ENCODE measurements around the gene CCDC6. TPM values are rescaled to one million over a fixed set of nuclear protein-coding genes. Genes with fewer than 3 reads are reported as not detected.
A peak's percentile ranks its signal among the peaks of the same experiment; 100 is the strongest.

CCDC6 gene
- total RNA-seq, 4 donors from 2014 or later, result 78.5 to 101 (median 92.1) TPM

DNA sequence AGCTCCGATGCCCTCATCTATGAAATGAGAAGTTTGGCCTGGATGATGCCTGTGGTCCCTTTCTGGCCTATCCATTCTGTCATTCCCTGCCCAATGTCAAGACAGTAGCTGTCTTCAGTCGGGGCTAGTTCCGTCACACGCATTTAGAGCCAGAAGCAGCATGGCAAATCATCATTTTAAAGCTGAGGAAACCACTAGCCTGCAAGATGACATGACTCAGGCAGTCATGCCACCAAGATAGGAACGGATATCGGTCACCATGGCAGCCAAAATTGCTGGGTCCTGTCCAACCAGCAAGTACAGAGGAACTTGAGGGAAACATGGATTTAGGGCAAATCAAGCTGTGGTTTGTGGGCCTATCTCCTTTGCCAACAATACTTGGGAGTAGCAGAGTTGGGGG is 88.6 kb downstream of the CCDC6 start:
- Histone ChIP-seq H3K4me3 (no peak overlapping the region), H3K27me3 (no peaks in the 10 kb centered on the region), H3K27ac (no peak overlapping the region), H3K9me3 (no peaks in the 10 kb centered on the region), H3K4me1 (no peaks in the 10 kb centered on the region), H3K36me3 (peaks cover 5% of the 10 kb centered on the region)
- DNase-seq (ENCODE audit: low spot score in 2 of 2), result no peak
- TF ChIP-seq EP300 (IDR thresholded peaks at IDR 0.05) (no peak), POLR2AphosphoS5 (IDR thresholded peaks at IDR 0.05) (no peak), POLR2A (IDR thresholded peaks at IDR 0.05) (no peak)
- TF ChIP-seq, protein P1, sequence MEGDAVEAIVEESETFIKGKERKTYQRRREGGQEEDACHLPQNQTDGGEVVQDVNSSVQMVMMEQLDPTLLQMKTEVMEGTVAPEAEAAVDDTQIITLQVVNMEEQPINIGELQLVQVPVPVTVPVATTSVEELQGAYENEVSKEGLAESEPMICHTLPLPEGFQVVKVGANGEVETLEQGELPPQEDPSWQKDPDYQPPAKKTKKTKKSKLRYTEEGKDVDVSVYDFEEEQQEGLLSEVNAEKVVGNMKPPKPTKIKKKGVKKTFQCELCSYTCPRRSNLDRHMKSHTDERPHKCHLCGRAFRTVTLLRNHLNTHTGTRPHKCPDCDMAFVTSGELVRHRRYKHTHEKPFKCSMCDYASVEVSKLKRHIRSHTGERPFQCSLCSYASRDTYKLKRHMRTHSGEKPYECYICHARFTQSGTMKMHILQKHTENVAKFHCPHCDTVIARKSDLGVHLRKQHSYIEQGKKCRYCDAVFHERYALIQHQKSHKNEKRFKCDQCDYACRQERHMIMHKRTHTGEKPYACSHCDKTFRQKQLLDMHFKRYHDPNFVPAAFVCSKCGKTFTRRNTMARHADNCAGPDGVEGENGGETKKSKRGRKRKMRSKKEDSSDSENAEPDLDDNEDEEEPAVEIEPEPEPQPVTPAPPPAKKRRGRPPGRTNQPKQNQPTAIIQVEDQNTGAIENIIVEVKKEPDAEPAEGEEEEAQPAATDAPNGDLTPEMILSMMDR (IDR thresholded peaks at IDR 0.05), result no peak
- WGBS, result 78% methylated on average over 6 of the region's 6 CpGs

DNA sequence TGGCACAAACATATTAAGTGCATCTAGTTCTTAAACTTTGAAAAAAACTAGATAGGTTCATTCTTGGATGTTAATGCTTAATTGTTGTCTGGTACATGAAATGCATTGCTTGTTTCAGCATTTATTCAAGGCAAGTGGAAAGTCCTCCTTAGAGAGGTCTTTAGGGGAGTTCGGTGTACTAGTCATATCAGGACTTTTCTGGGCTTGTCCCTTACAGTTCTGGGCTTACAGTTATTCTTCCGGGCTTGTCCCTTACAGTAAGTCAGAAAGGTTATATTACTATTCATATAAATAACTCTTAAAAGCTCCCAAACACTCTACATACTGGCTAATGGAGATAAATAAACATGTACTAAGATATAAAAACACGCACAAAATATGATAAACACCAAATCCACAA is 91.5 kb downstream of the CCDC6 start:
- 95% methylated on average over 3 of the region's 3 CpGs for WGBS
- no peak for DNase-seq (ENCODE audit: low spot score in 2 of 2)
- H3K27me3 ChIP-seq, result no peaks in the 10 kb centered on the region
- H3K36me3 ChIP-seq, result peaks cover 32% of the 10 kb centered on the region
- H3K9me3 ChIP-seq, result no peaks in the 10 kb centered on the region
- H3K4me1 ChIP-seq, result no peaks in the 10 kb centered on the region
- no peak overlapping the region for H3K4me3 ChIP-seq
- TF ChIP-seq POLR2AphosphoS5 (IDR thresholded peaks at IDR 0.05), result no peak
- TF ChIP-seq, protein P1 (IDR thresholded peaks at IDR 0.05), result no peak
- TF ChIP-seq EP300 (IDR thresholded peaks at IDR 0.05), result no peak
- TF ChIP-seq POLR2A (IDR thresholded peaks at IDR 0.05), result no peak
- H3K27ac ChIP-seq, result no peak overlapping the region

DNA sequence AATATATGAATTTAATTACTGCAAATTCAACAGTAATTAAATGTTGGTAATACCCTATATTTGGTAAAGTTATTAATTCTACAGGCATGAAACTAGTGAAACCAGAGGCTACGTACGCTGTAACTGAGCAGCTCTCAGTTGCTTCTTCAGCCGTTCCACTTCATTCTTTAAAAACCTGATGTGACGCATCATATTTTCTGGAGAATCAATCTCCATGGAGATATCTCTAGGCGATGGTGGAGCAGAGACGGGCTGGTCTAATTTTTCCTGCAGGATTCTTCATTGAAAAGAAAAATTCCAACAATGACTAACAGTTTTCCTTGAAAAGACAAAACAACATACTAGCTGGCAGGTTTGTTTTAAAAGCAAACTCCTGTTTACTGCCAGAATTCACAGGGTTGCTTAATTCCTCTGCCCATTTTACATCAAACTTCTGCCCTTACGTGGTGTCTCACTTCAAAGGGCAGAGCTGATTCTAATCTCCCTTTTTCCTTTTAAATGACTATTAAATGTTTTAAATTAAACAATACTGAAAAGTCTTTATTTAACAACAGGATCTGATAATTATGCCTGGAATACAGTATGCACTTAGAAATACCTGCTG is 93.7 kb downstream of the CCDC6 start:
- H3K36me3 ChIP-seq, result peaks cover 49% of the 10 kb centered on the region
- 88% methylated on average over 7 of the region's 7 CpGs for WGBS
- TF ChIP-seq EP300 (IDR thresholded peaks at IDR 0.05) (no peak), POLR2AphosphoS5 (IDR thresholded peaks at IDR 0.05) (no peak), POLR2A (IDR thresholded peaks at IDR 0.05) (no peak)
- TF ChIP-seq, protein P1 (IDR thresholded peaks at IDR 0.05), result no peak

DNA sequence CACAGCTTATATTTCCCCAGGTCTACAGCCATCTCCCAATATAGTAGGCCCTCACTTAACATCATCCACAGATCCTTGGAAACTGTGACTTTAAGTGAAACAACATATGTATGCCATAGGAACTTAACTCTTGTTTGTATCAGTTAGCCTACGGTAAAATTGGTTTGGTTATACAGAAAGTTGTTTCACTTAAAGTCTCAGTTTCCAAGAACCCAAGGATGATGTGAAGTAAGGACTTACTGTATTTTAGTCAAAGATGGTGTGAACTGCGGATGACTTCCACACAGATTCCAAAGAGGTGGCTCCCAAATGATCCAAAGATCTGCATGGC is 96.7 kb downstream of the CCDC6 start:
- peaks cover 79% of the 10 kb centered on the region for H3K36me3 ChIP-seq
- no peak overlapping the region for H3K4me3 ChIP-seq
- no peak overlapping the region for H3K27ac ChIP-seq
- H3K9me3 ChIP-seq, result no peaks in the 10 kb centered on the region
- no peaks in the 10 kb centered on the region for H3K4me1 ChIP-seq
- H3K27me3 ChIP-seq, result no peaks in the 10 kb centered on the region
- no peak for DNase-seq (ENCODE audit: low spot score in 2 of 2)
- WGBS, result 96% methylated on average over 2 of the region's 2 CpGs
- TF ChIP-seq POLR2AphosphoS5 (IDR thresholded peaks at IDR 0.05) (no peak), POLR2A (IDR thresholded peaks at IDR 0.05) (no peak), EP300 (IDR thresholded peaks at IDR 0.05) (no peak)
- TF ChIP-seq, protein P1 (IDR thresholded peaks at IDR 0.05), result no peak

More for the DNA sequence above, 93.7 kb downstream of the CCDC6 start:
- DNase-seq (ENCODE audit: low spot score in 2 of 2), result no peak
- Histone ChIP-seq H3K4me3 (no peak overlapping the region), H3K27ac (no peak overlapping the region), H3K4me1 (no peaks in the 10 kb centered on the region), H3K27me3 (no peaks in the 10 kb centered on the region), H3K9me3 (no peaks in the 10 kb centered on the region)

DNA sequence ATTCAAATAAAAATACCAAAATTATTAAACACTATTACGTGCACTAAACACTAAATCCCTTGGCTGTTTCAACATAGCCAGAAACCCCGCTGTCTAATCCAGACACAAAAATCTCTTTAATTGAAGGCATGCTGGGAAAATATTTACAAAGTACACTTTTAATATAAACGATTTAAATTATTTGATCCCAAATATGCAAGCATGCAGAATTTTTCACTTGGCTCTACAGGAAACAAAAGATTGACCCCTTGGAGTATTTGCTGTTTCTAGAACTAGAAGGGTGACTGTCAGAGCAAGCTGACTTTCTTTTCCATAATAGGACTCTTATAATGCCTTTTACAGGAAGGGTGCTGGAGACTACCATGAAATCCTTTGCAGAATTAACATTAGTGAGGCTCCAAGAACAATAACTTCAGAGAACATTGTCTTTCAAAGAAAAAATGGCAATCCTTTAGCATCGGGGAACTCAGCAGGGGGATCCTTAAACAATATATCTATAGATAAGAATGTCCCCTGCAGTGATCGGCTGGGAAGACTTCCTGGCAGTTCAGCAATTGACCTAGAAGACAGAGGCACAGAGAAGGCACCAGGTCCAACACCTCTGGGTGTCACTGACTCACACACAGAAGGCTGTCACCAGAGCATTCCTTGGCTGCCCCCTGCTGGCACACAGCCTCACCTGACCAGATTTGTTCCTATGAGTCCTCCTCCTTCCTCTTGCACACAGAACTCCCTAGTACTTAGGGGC is 97.3 kb downstream of the CCDC6 start:
- no peak overlapping the region for H3K27ac ChIP-seq
- H3K4me3 ChIP-seq, result no peak overlapping the region
- peaks cover 84% of the 10 kb centered on the region for H3K36me3 ChIP-seq
- no peak for DNase-seq (ENCODE audit: low spot score in 2 of 2)
- H3K27me3 ChIP-seq, result no peaks in the 10 kb centered on the region
- no peaks in the 10 kb centered on the region for H3K4me1 ChIP-seq
- TF ChIP-seq, protein P1 (IDR thresholded peaks at IDR 0.05), result peak; percentile 22 to 57
- no peak for TF ChIP-seq POLR2A (IDR thresholded peaks at IDR 0.05)
- no peaks in the 10 kb centered on the region for H3K9me3 ChIP-seq
- 70% methylated on average over 5 of the region's 5 CpGs for WGBS

Measured in suprapubic skin (tissue), 4 donors.